ENCODE results near the gene ZNRF3. TPM values are rescaled to one million over a fixed set of nuclear protein-coding genes. Genes with fewer than 3 reads are reported as not detected.

ZNRF3 gene
- total RNA-seq, 1 donor from 2014 or later = 23.1 TPM

GRCh38 chr22:29072979-29073617, 189.7 kb downstream of the ZNRF3 start, which contains the start of gene KREMEN1:
Gene KREMEN1, plus strand, starts transcription at chr22:29073035. Its CDS starts 96 bp downstream, at chr22:29073131.
- H3K9me3 Mint-ChIP-seq = no peaks in the 10 kb centered on the region
- peaks cover 27% of the 10 kb centered on the region for H3K4me1 Mint-ChIP-seq (ENCODE audit: unreplicated experiment)
- peak within 1 kb of the TSS; percentile 75 for H3K27ac Mint-ChIP-seq
- H3K4me3 Mint-ChIP-seq = peak within 1 kb of the TSS; percentile 87
- DNase-seq (ENCODE audit: extremely low spot score, unreplicated experiment) = peak; percentile 72
- no peaks in the 10 kb centered on the region for H3K36me3 Mint-ChIP-seq
- TF ChIP-seq CTCF (conservative IDR thresholded peaks at IDR 0.05) = no peak
- H3K27me3 Mint-ChIP-seq = peaks cover 11% of the 10 kb centered on the region

DNA sequence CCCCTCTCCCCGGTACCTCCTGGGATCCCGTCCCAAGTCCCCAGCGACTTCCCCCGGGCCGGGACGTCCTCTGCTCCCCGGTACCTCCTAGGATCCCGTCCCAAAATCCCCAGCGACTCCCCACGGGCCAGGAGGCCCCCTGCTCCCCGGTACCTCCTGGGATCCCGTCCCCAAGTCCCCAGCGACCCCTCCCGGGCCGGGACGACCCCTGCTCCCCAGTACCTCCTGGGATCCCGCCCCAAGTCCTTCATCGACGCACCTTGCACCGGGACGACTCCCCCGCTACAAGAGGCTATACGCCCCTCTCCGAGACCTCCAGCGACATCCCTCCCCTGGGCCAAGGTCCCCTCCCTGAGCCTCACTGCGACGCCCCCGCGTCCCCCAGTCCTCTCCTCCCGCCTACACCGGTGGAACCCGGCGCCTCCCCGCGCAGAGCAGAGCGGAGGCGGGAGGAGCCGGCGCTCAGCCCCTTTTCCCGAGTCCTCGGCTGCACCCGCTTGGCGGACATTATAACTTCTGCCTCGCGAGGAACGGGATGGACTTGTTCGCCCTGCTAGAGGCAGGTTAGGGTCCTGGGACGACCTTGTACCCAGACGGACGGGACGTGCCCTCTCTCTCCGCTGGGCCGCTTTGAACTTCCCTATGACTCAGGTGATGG, 190.4 kb downstream of the ZNRF3 start:
- DNase-seq (ENCODE audit: extremely low spot score, unreplicated experiment) = peak; percentile 77
- Mint-ChIP-seq H3K36me3 (no peaks in the 10 kb centered on the region), H3K27ac (peak overlapping the region; percentile 75), H3K4me3 (peak overlapping the region; percentile 87), H3K27me3 (peaks cover 11% of the 10 kb centered on the region), H3K9me3 (no peaks in the 10 kb centered on the region), H3K4me1 (ENCODE audit: unreplicated experiment) (peaks cover 33% of the 10 kb centered on the region)
- no peak for TF ChIP-seq CTCF (conservative IDR thresholded peaks at IDR 0.05)

DNA sequence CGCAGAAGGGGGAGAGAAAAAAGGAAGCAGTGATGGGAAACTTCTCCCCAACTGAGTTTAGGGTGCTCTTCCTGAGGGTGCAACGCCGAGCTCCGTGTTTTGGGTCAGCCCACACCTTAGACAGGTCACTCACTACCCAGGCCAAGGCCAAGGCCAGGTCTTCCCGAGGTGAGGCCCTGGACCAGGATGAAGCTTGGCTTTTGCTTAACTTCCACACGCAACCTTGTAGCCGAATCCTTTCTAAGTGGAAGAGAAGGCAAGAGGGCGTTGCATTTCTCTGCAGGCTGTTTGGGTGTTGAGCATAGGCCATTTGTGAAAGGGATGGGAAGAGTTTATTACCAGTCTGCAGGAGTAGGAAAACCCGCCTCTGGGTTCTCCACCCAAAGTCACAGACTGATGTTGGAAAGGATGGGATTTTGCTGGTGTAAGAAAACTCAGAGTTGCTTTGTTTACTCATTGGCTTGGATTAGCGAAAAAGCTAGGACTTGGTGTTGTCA, 191.0 kb downstream of the ZNRF3 start:
- TF ChIP-seq CTCF (conservative IDR thresholded peaks at IDR 0.05) = no peak
- Mint-ChIP-seq H3K9me3 (no peaks in the 10 kb centered on the region), H3K36me3 (no peaks in the 10 kb centered on the region), H3K4me3 (peak overlapping the region; percentile 87), H3K27ac (peak overlapping the region; percentile 75), H3K27me3 (peaks cover 11% of the 10 kb centered on the region), H3K4me1 (ENCODE audit: unreplicated experiment) (peaks cover 39% of the 10 kb centered on the region)
- DNase-seq (ENCODE audit: extremely low spot score, unreplicated experiment) = no peak

DNA sequence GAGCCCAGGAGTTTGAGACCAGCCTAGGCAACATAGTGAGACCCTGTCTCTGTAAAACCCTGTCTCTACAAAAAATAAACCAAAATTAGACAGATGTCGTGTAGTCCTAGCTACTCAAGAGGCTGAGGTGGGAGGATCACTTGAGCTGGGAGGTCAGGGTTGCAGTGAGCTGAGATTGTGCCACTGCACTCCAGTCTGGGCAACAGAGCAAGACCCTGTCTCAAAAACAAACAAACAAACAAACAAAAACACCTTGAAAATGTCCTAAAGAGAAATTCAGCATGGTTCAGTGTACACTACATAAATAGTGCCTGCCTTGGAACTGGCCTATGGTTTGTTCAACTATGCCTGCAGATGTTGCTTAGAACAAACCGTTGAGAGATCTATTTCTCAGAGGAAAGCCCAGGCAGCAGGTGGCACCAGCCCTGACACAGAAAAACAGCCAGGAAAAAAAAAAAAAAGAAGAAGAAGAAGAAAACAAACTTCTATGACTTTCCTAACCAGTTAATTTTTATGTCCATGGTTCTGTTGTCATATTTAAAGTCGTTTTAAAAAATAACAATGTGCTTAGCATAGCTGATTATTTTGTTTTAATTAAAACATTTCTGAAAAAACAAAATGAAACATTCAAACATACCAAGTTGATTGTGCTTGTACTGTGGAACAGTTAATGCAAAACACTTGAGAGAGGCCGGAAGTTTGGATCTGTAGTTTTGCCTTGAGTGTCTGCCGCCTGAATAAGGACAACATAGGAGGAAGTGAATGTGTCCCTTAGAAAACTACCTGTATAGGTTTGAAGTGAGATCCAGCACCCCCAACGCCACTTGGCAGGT, 194.9 kb downstream of the ZNRF3 start:
- no peak overlapping the region for H3K27ac Mint-ChIP-seq
- H3K9me3 Mint-ChIP-seq = no peaks in the 10 kb centered on the region
- no peaks in the 10 kb centered on the region for H3K27me3 Mint-ChIP-seq
- H3K4me3 Mint-ChIP-seq = no peak overlapping the region
- H3K36me3 Mint-ChIP-seq = no peaks in the 10 kb centered on the region
- DNase-seq (ENCODE audit: extremely low spot score, unreplicated experiment) = no peak
- no peak for TF ChIP-seq CTCF (conservative IDR thresholded peaks at IDR 0.05)
- H3K4me1 Mint-ChIP-seq (ENCODE audit: unreplicated experiment) = peaks cover 41% of the 10 kb centered on the region

GRCh38 chr22:29078869-29079207, 195.5 kb downstream of the ZNRF3 start:
- no peaks in the 10 kb centered on the region for H3K9me3 Mint-ChIP-seq
- H3K27me3 Mint-ChIP-seq = no peaks in the 10 kb centered on the region
- peaks cover 40% of the 10 kb centered on the region for H3K4me1 Mint-ChIP-seq (ENCODE audit: unreplicated experiment)
- H3K36me3 Mint-ChIP-seq = no peaks in the 10 kb centered on the region
- no peak overlapping the region for H3K4me3 Mint-ChIP-seq
- H3K27ac Mint-ChIP-seq = no peak overlapping the region
- no peak for DNase-seq (ENCODE audit: extremely low spot score, unreplicated experiment)
- TF ChIP-seq CTCF (conservative IDR thresholded peaks at IDR 0.05) = no peak
